IgD-negative memory B cell (primary cell): Measurements from ENCODE around the gene SMAD5. TPM values are rescaled to one million over a fixed set of nuclear protein-coding genes. Genes with fewer than 3 reads are reported as not detected.

ENCODE experiments used
- H3K27ac Mint-ChIP-seq, 3 donors: one replicate each; pipeline ENCODE4 v1.8.0; 2020 to 2022; ENCODE audit warnings: mild to moderate bottlenecking in 3 of 3, mixed read lengths in 3 of 3, moderate library complexity in 1 of 3
- H3K27me3 Mint-ChIP-seq: one replicate; pipeline ENCODE4 v1.8.0; 2021; ENCODE audit warnings: mixed read lengths
- H3K36me3 Mint-ChIP-seq: one replicate; pipeline ENCODE4 v1.8.0; 2020; ENCODE audit warnings: mild to moderate bottlenecking, mixed read lengths
- H3K4me1 Mint-ChIP-seq, 3 donors: one replicate each; pipeline ENCODE4 v1.8.0; 2020 to 2022; ENCODE audit warnings: mixed read lengths in 3 of 3, mild to moderate bottlenecking in 1 of 3
- H3K4me3 Mint-ChIP-seq, 4 donors: one replicate each; pipeline ENCODE4 v1.8.0; 2020 to 2022; ENCODE audit warnings: mild to moderate bottlenecking in 4 of 4, mixed read lengths in 4 of 4, moderate library complexity in 3 of 4
- H3K9me3 Mint-ChIP-seq, 3 donors: one replicate each; pipeline ENCODE4 v1.8.0; 2020 to 2021; ENCODE audit warnings: mixed read lengths in 3 of 3, mild to moderate bottlenecking in 1 of 3
- polyA plus RNA-seq: library from polyadenylated mRNA; unstranded; fragments of 300-500 nt; fragmentation: Illumina TruSeq; gene quantifications from one replicate; pipeline ENCODE4 v1.2.3, GENCODE V29; 2021

The SMAD5 gene
- polyA plus RNA-seq, 1 donor from 2014 or later, result 26.9 TPM

DNA sequence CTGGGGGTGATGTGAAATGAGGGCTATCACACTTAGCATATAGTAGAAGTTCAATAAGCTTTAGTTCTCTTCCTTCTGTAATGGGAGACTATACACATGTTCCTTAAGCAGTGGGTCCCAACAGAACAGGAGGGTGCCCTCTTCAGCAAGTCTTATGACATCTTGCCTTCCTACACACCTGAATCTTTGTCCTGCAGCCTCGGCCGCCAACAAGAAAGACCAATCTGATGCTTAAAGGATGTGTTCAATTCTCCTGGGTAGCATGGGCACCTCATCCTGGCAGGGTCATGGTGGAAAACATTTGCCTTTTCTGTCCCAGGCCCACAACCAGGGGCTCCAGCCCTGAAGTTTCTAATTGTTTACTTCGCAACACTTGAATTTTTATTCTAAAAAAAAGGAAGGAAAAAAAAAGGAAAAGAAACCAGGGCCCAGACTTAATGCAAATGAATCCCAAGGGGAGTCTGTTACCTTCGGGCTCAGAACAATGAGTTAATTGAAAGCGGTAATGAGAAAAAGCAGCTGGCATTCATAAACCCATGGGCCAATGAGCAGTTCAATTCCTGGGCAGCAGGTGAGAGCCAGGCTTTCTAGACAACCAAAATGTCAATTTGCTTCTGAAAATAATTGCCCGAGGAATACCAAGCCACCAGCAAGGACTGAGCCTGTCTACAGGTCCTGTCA, 26.2 kb upstream of the SMAD5 start:
- Mint-ChIP-seq H3K9me3 (no peaks in the 10 kb centered on the region), H3K4me1 (peaks cover 0 to 2% (median 2%) of the 10 kb centered on the region in 3 donors), H3K36me3 (no peaks in the 10 kb centered on the region), H3K4me3 (no peak overlapping the region), H3K27me3 (peaks cover 2% of the 10 kb centered on the region), H3K27ac (no peak overlapping the region)

DNA sequence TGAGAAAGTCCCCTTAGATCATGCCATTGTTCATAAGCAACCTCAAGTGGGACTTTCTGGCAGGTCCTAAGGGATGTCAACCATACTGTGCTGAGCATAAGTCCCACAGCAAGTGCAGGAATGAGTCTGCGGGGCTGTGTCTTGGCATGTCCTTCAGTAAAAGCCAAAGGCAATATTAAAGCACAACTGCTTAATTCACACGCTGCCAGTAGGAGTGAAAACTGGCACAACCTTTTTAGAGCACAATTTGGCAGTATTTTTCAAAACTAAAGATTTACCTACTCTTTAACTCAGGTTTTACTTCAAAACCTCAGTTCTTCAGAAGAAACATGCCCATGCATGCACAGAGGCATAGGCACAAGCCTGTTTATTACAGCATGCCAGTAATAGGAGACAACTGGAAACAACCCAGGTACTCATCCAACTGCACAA, 24.4 kb upstream of the SMAD5 start:
- H3K36me3 Mint-ChIP-seq, result no peaks in the 10 kb centered on the region
- peaks cover 0 to 2% (median 2%) of the 10 kb centered on the region in 3 donors for H3K4me1 Mint-ChIP-seq
- H3K27ac Mint-ChIP-seq, result no peak overlapping the region

DNA sequence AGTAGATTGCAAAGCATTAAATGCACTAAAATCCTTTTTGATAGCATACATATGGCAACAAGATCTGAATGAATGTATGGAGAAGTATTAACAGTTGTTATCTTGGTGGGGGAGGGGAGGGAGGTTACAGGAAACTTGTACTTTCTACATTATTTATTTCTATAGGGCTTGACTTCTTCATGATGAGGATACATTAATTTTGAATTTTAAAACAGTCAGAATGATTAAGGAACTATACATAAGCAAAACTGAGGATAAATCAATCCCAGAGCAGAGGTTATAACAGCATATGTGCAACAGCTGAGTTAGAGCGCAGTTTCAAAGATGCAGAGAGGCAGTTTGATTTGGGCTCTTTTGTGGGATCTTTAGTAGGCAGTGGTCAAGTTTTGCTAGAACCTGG, 23.9 kb upstream of the SMAD5 start:
- H3K9me3 Mint-ChIP-seq, result no peaks in the 10 kb centered on the region
- H3K4me3 Mint-ChIP-seq, result no peak overlapping the region
- peaks cover 0 to 2% (median 2%) of the 10 kb centered on the region in 3 donors for H3K4me1 Mint-ChIP-seq
- H3K27me3 Mint-ChIP-seq, result no peaks in the 10 kb centered on the region
- H3K27ac Mint-ChIP-seq, result no peak overlapping the region
- H3K36me3 Mint-ChIP-seq, result no peaks in the 10 kb centered on the region

More for the DNA sequence above, 24.4 kb upstream of the SMAD5 start:
- peaks cover 2% of the 10 kb centered on the region for H3K27me3 Mint-ChIP-seq
- H3K4me3 Mint-ChIP-seq, result no peak overlapping the region
- H3K9me3 Mint-ChIP-seq, result no peaks in the 10 kb centered on the region

DNA sequence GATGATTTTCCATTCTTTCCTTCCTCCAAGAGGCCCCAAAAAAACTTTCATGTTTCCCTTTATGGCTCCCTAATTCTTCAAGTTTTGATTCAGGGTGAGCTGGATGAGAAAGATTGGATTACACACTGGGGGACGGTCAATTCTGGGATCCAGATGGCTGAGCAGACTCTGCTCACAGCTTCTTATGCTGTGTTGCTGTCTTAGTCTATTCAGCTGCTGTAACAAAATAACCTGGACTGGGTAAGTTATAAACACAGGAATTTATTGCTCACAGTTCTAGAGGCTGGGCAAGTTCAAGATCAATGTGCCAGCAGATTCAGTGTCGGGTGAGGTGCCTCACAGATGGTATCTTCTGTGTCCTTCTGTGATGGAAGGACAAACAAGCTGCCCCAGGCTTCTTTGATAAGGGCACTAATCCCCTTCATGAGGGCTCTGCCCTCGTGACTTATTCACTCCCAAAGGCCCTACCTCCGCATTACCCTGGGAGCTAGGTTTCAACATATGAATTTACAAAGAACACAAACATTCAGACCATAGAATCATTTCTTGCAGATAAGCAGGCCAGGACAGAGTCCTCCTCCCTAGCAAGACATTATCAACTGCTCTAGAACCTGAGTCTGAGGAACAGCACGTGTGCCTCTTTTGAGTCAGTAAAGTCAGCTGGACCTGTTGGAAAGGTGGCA, 23.1 kb upstream of the SMAD5 start:
- Mint-ChIP-seq H3K9me3 (no peaks in the 10 kb centered on the region), H3K27ac (no peak overlapping the region), H3K36me3 (no peaks in the 10 kb centered on the region), H3K4me1 (peaks cover 0 to 2% (median 2%) of the 10 kb centered on the region in 3 donors), H3K27me3 (no peaks in the 10 kb centered on the region), H3K4me3 (no peak overlapping the region)

DNA sequence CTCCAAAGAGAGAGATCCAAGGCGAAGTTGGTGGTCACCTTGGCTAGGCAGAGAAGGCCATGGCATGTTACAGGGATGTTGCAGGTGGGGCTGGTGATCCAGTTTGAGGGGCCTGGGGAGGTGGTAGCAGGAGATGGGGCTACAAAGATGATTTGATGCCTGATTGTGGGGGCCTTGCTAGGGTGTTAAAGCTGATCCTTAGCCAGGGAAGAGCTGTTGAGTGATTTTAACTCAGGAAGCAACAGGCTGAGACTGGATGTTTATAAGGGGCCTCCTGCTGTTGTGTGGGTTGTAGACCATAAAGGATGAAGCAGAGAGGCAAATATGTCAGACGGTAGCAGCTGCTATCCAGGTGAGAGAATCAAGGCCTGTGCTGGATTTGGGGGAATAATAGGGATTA, 19.0 kb upstream of the SMAD5 start:
- no peak overlapping the region for H3K27ac Mint-ChIP-seq
- H3K36me3 Mint-ChIP-seq, result no peaks in the 10 kb centered on the region
- peaks cover 0 to 2% (median 2%) of the 10 kb centered on the region in 3 donors for H3K4me1 Mint-ChIP-seq
- peaks cover 2% of the 10 kb centered on the region for H3K27me3 Mint-ChIP-seq
- H3K4me3 Mint-ChIP-seq, result no peak overlapping the region
- H3K9me3 Mint-ChIP-seq, result no peaks in the 10 kb centered on the region

DNA sequence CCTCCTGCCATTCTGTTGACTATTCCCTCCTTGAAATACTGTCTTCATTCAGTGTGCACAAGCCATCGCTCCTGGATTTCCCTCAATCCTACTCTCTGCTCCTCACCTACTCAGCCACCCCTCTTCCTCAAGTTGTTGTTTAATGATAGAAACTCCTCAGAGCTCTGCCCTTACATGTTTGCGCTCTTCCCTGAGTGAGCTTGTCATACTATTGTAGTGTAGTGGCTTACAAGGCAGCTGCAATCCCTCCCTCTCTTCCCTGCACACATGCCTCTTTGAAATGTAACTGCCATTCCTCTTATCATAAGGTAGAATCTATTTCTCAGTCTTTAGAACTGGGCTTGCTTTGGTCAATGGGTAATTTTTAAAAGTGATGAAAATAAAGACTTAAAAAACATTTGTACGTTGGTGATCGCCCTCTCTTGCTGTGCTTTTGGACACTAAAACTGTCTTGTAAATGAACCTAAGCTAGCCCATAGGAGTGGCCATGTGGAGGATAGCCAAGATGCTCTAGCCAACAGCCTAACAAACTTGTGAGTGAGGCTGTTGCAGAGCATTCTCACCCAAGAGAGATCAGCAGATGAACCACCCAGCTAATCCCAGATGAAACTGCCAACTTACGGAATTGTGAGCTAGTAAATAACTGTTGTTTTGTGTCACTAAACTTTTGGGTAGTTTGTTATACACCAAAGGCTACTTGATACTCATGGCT, 18.1 kb upstream of the SMAD5 start:
- H3K27ac Mint-ChIP-seq, result no peak overlapping the region
- H3K4me3 Mint-ChIP-seq, result no peak overlapping the region
- H3K27me3 Mint-ChIP-seq, result peaks cover 2% of the 10 kb centered on the region
- peaks cover 0 to 2% (median 2%) of the 10 kb centered on the region in 3 donors for H3K4me1 Mint-ChIP-seq
- H3K36me3 Mint-ChIP-seq, result no peaks in the 10 kb centered on the region
- H3K9me3 Mint-ChIP-seq, result no peaks in the 10 kb centered on the region

DNA sequence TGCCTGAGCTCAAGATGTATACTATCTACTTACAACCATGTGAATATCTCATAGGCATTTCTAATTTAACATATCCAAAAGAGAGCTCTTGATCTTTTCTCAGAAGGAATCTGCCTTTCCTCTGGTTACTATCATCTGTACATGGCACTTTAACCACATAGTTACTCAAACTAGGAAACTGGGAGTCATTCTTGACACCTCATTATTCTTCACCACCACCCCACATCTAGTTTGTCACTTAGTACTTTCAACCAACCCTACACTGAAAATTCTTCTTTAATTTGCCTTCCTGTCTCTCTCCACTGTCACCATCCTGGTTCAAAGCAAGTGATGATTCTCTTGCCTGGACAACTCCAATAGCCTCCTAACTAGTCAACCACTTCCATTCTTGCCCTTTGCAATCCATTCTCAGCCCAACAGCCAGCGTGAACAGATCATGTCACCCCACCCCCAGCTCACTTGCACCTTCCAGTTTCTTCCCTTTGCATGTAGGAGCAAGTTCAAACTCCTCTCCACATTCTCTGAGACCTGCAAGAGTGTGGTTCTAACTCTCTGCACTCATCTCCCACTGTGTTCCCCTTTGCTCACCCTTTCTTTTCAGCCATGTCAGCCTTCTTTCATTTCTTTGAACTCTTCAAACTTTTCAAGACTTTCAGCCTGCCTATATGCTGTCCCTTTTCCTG, 17.3 kb upstream of the SMAD5 start:
- H3K4me3 Mint-ChIP-seq, result no peak overlapping the region
- no peaks in the 10 kb centered on the region for H3K9me3 Mint-ChIP-seq
- no peak overlapping the region for H3K27ac Mint-ChIP-seq
- H3K4me1 Mint-ChIP-seq, result peaks cover 0 to 2% (median 2%) of the 10 kb centered on the region in 3 donors
- H3K27me3 Mint-ChIP-seq, result peaks cover 2% of the 10 kb centered on the region
- no peaks in the 10 kb centered on the region for H3K36me3 Mint-ChIP-seq

DNA sequence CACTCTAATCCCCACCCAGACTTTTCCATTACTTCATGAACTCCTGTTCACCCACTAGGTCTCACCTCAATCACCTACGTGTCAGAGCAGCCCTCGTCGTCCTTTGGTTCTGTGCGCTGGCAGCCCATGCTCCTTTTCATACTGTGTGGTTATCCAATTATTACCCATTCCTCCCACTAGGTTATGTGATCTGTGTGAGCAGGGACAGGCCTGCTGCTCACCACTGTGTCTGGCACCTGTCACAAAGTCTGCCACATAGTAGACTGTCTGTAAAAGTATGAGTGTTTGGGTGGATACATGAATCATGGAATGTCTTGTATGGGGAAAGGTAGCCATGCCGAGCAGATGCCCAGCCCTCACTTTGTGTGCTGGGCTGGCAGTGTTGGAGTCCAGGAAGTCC, 12.1 kb upstream of the SMAD5 start:
- Mint-ChIP-seq H3K36me3 (no peaks in the 10 kb centered on the region), H3K9me3 (peaks cover 0 to 3% (median 0%) of the 10 kb centered on the region in 3 donors), H3K27ac (no peak overlapping the region), H3K27me3 (peaks cover 12% of the 10 kb centered on the region), H3K4me1 (no peaks in the 10 kb centered on the region), H3K4me3 (peak overlapping the region in 1 of 4 donors; percentile 9)

DNA sequence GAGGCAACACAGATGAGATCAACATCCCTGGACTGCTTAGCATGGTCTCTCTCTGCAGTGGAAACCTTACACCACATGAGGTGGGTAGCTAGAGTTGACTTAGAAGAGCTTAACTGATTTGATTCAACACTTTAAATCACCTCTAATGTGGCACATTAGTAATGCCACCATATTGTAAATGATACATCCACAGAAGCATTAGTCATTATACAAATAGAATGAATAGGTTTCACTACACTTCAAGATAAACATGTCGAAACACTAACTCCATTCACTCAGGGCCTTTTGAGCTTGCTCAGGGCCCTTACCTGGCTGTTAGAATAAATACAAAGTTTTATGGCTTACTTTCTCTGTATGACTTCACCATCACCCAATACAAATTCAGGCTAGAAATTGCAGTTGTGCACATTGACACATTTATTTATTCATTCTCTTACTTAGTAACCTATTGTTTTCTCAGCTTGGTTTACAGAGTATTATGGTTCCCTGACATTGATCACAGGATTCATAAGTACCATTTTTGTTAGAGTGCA, 9.3 kb upstream of the SMAD5 start:
- H3K27me3 Mint-ChIP-seq, result peaks cover 22% of the 10 kb centered on the region
- H3K4me3 Mint-ChIP-seq, result no peak overlapping the region

DNA sequence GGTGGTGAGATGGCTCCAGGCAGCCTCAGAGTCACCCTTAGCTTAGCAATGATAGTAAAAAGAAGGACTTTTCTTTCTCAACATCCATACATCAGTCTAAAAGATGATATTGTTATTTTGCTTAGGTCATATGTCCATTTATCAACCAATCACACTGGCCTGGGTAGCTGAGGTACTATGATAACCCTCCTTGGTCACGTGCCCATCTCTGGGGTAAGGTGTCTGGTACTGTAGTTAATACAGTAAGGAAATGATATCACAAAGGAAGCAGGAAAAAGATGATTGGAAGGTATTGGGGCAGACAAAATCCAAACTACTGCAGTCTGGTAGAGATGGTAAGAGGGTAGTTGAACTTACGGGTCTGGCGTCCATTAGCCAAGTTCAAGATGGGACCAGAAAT, 5.1 kb upstream of the SMAD5 start:
- H3K27ac Mint-ChIP-seq, result no peak overlapping the region
- H3K4me1 Mint-ChIP-seq, result peaks cover 3 to 10% (median 9%) of the 10 kb centered on the region in 3 donors
- peaks cover 0 to 7% (median 0%) of the 10 kb centered on the region in 3 donors for H3K9me3 Mint-ChIP-seq
- H3K4me3 Mint-ChIP-seq, result peak overlapping the region in 2 of 4 donors; percentile 2 to 44
- H3K27me3 Mint-ChIP-seq, result peaks cover 16% of the 10 kb centered on the region
- H3K36me3 Mint-ChIP-seq, result no peaks in the 10 kb centered on the region

More for the DNA sequence above, 9.3 kb upstream of the SMAD5 start:
- H3K27ac Mint-ChIP-seq, result no peak overlapping the region
- no peaks in the 10 kb centered on the region for H3K4me1 Mint-ChIP-seq
- peaks cover 0 to 7% (median 0%) of the 10 kb centered on the region in 3 donors for H3K9me3 Mint-ChIP-seq
- H3K36me3 Mint-ChIP-seq, result no peaks in the 10 kb centered on the region

DNA sequence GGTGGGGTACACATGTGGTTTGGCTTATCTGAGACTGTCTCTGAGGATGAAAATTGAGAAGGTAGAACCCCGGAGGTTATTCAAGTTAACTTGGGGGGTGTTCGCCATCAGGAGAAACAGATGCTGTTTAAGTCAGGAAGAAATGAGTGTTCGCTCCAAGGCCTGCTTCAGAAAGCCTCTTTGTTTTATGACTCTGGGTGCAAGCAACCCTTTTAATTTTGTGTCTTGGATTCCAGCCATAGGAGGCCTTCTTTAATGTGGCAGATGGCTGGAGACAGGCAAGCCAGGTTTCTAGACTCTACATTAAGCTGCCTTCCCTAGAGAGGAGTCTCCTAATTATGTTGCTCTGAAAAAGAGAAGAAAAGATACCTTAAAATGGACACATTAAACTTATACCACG, 4.2 kb upstream of the SMAD5 start:
- peaks cover 3 to 10% (median 9%) of the 10 kb centered on the region in 3 donors for H3K4me1 Mint-ChIP-seq
- peaks cover 16% of the 10 kb centered on the region for H3K27me3 Mint-ChIP-seq
- H3K27ac Mint-ChIP-seq, result no peak overlapping the region
- H3K9me3 Mint-ChIP-seq, result peaks cover 0 to 7% (median 0%) of the 10 kb centered on the region in 3 donors
- H3K4me3 Mint-ChIP-seq, result no peak overlapping the region
- no peaks in the 10 kb centered on the region for H3K36me3 Mint-ChIP-seq

DNA sequence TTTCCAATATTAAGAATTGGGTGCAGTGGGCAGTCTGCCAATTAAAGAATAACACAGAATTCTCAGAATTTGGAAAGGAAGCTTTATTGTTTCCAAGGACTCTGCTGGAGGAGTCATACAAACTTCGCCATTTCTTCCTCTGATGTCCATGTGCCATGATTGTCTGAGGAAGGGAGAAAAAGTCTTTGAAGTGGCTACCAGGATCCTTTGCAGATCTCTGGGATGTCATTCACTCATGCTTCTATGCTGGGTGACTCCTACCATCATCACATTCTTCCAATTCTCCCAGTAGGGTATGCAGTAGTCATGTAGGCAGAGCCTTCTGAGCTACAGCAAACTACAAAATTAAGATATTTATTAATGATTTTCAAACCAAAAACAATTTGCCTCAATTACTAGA, 3.2 kb upstream of the SMAD5 start:
- Mint-ChIP-seq H3K27ac (no peak overlapping the region), H3K36me3 (no peaks in the 10 kb centered on the region), H3K9me3 (peaks cover 0 to 4% (median 0%) of the 10 kb centered on the region in 3 donors), H3K27me3 (peaks cover 13% of the 10 kb centered on the region), H3K4me1 (peaks cover 8 to 13% (median 9%) of the 10 kb centered on the region in 3 donors), H3K4me3 (no peak overlapping the region)

DNA sequence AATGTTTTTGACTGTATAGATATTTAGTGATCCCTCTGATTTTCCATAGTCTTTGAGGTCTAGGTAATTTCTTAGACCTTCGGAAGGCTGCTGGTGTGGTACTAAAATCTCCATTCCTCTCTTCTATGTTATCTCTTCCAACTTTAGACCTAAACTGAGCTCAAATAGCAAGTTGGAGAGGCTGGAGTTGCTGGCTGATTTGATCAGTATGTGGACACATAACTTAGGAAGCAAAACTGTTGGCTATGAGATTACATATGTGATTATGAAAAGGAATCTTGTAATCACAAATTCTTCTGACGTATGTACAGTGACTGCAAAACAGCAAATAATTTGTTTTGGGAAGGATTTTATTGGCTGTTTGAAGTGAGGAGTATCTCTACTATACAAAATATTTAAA, 2.1 kb upstream of the SMAD5 start:
- Mint-ChIP-seq H3K4me3 (peak overlapping the region in 2 of 4 donors; percentile 70 to 95), H3K27ac (peak overlapping the region in 1 of 3 donors; percentile 35), H3K9me3 (peaks cover 0 to 4% (median 0%) of the 10 kb centered on the region in 3 donors), H3K4me1 (peaks cover 16 to 20% (median 16%) of the 10 kb centered on the region in 3 donors), H3K27me3 (peaks cover 11% of the 10 kb centered on the region), H3K36me3 (no peaks in the 10 kb centered on the region)

DNA sequence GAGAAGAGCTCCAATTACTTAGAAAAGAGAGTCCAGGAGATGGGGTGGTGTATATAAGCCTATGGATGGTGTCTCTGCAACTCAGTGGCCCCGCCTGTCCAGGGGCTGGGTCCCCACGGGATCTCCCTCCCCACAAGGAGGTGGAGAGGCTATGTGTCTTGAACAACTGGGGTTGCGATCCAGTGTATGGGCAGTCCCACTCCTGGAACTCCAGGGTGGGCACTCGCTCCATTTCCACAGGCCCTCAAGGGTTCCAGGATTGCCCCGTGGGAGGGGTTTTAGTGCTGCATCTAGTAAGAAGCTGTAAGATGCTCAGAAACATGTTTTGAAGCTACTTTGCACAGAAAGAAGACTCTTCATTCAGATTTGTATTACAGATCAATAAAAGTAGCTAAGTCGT, 558 bp upstream of the SMAD5 start:
- H3K4me3 Mint-ChIP-seq, result peak overlapping the region; percentile 90 to 98 (median 96)
- H3K4me1 Mint-ChIP-seq, result peaks cover 16 to 21% (median 21%) of the 10 kb centered on the region in 3 donors

More for the DNA sequence above, 558 bp upstream of the SMAD5 start:
- H3K27me3 Mint-ChIP-seq, result peaks cover 4% of the 10 kb centered on the region
- no peaks in the 10 kb centered on the region for H3K36me3 Mint-ChIP-seq
- no peaks in the 10 kb centered on the region for H3K9me3 Mint-ChIP-seq
- peak overlapping the region; percentile 86 to 95 (median 93) for H3K27ac Mint-ChIP-seq
